Type B pancreatic cell (in vitro differentiated cells): Measurements from ENCODE around the gene PARVA. TPM values are rescaled to one million over a fixed set of nuclear protein-coding genes. Genes with fewer than 3 reads are reported as not detected.

ENCODE experiments used
- DNase-seq: peaks from one replicate; pipeline ENCODE4 v3.0.0; 2021; ENCODE audit warnings: mixed read lengths; ENCODE audit not compliant: unreplicated experiment; ENCODE audit errors: extremely low spot score
- H3K27ac Mint-ChIP-seq: 2 replicates; pipeline ENCODE4 v1.8.0; 2021; ENCODE audit warnings: mild to moderate bottlenecking, mixed read lengths
- H3K27me3 Mint-ChIP-seq: 2 replicates; pipeline ENCODE4 v1.8.0; 2021; ENCODE audit warnings: mixed read lengths
- H3K36me3 Mint-ChIP-seq: 2 replicates; pipeline ENCODE4 v1.8.0; 2021; ENCODE audit warnings: mixed read lengths
- H3K4me1 Mint-ChIP-seq: one replicate; pipeline ENCODE4 v1.8.0; 2021; ENCODE audit warnings: mixed read lengths; ENCODE audit not compliant: unreplicated experiment
- H3K4me3 Mint-ChIP-seq: 2 replicates; pipeline ENCODE4 v1.8.0; 2021; ENCODE audit warnings: mild to moderate bottlenecking, mixed read lengths
- H3K9me3 Mint-ChIP-seq: 2 replicates; pipeline ENCODE4 v1.8.0; 2021; ENCODE audit warnings: mixed read lengths
- total RNA-seq: library from RNA; stranded (reverse); gene quantifications from 2 replicates; pipeline ENCODE4 v1.2.1, GENCODE V29; 2021; ENCODE audit warnings: low replicate concordance
- TF ChIP-seq, protein P1 (sequence below): fragments of 200-600 bp; sonication (generic); conservative IDR thresholded peaks from 2 replicates; pipeline ENCODE4 v1.5.0; 2021; ENCODE audit warnings: antibody characterized with exemption, mild to moderate bottlenecking

PARVA gene
- total RNA-seq, 1 donor from 2014 or later: 49.4 TPM

GRCh38 chr11:12539572-12539971 is 162.2 kb downstream of the PARVA start:
- Mint-ChIP-seq H3K27ac (no peak overlapping the region), H3K36me3 (no peaks in the 10 kb centered on the region), H3K4me3 (no peak overlapping the region), H3K27me3 (peaks cover 3% of the 10 kb centered on the region), H3K9me3 (no peaks in the 10 kb centered on the region), H3K4me1 (peaks cover 7% of the 10 kb centered on the region)
- TF ChIP-seq, protein P1, sequence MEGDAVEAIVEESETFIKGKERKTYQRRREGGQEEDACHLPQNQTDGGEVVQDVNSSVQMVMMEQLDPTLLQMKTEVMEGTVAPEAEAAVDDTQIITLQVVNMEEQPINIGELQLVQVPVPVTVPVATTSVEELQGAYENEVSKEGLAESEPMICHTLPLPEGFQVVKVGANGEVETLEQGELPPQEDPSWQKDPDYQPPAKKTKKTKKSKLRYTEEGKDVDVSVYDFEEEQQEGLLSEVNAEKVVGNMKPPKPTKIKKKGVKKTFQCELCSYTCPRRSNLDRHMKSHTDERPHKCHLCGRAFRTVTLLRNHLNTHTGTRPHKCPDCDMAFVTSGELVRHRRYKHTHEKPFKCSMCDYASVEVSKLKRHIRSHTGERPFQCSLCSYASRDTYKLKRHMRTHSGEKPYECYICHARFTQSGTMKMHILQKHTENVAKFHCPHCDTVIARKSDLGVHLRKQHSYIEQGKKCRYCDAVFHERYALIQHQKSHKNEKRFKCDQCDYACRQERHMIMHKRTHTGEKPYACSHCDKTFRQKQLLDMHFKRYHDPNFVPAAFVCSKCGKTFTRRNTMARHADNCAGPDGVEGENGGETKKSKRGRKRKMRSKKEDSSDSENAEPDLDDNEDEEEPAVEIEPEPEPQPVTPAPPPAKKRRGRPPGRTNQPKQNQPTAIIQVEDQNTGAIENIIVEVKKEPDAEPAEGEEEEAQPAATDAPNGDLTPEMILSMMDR: no peak
- DNase-seq: no peak

DNA sequence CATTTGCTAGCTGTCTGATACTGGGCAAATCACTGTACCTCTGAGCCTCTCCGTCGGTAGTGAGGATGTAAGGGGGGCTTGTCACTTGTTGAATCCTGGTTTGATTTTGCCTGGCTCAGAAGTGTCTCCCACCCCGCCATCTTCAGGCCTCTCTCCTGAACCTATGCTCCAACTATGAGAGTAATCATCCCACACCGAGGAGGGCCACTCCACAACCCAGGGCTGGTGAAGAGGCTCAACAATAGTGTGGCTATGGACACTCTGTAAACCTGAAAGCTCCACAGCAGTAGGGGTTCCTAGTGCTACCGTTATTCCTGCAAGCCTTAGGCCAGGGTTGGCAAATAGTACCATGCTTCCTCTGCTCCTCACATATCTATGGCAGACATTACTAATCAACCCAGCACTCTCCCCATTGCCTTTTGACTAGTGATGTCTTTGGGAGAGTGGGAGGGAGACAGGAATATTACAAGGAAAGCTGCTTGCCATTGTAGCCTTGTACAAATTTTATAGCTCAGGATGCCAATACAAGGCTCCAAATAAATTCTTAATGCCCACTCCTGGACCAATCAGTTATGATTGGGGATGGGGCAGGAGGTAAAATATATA is 162.8 kb downstream of the PARVA start:
- Mint-ChIP-seq H3K4me3 (no peak overlapping the region), H3K36me3 (no peaks in the 10 kb centered on the region), H3K27me3 (peaks cover 3% of the 10 kb centered on the region), H3K27ac (no peak overlapping the region), H3K4me1 (peaks cover 7% of the 10 kb centered on the region), H3K9me3 (no peaks in the 10 kb centered on the region)
- DNase-seq: peak; percentile 20
- TF ChIP-seq, protein P1: no peak

GRCh38 chr11:12540913-12541582 is 163.7 kb downstream of the PARVA start:
- no peak overlapping the region for H3K4me3 Mint-ChIP-seq

GRCh38 chr11:12541583-12542151 is 164.3 kb downstream of the PARVA start:
- TF ChIP-seq, protein P1: no peak
- Mint-ChIP-seq H3K4me1 (peaks cover 7% of the 10 kb centered on the region), H3K27me3 (peaks cover 3% of the 10 kb centered on the region), H3K27ac (no peak overlapping the region), H3K36me3 (no peaks in the 10 kb centered on the region), H3K4me3 (no peak overlapping the region), H3K9me3 (no peaks in the 10 kb centered on the region)
- no peak for DNase-seq

More at GRCh38 chr11:12540913-12541582, 163.7 kb downstream of the PARVA start:
- Mint-ChIP-seq H3K9me3 (no peaks in the 10 kb centered on the region), H3K4me1 (peaks cover 7% of the 10 kb centered on the region), H3K27me3 (peaks cover 3% of the 10 kb centered on the region), H3K36me3 (no peaks in the 10 kb centered on the region), H3K27ac (no peak overlapping the region)
- TF ChIP-seq, protein P1: no peak
- DNase-seq: peak; percentile 43

- Mint-ChIP-seq H3K36me3 (no peaks in the 10 kb centered on the region), H3K27ac (no peak overlapping the region), H3K4me1 (peaks cover 9% of the 10 kb centered on the region), H3K4me3 (no peak overlapping the region), H3K9me3 (peaks cover 1% of the 10 kb centered on the region), H3K27me3 (peaks cover 3% of the 10 kb centered on the region)
- DNase-seq: peak; percentile 61
- TF ChIP-seq, protein P1: no peak
Observed at GRCh38 chr11:12542186-12542935, 165.0 kb downstream of the PARVA start.
